Kidney (tissue), 14 donors: ENCODE results near the gene INPP5J. TPM values are rescaled to one million over a fixed set of nuclear protein-coding genes. Genes with fewer than 3 reads are reported as not detected.
A peak's percentile ranks its signal among the peaks of the same experiment; 100 is the strongest.

ENCODE experiments used
- DNase-seq, 5 donors: peaks; one replicate each; pipeline ENCODE4 v3.0.0-alpha.2; 2013 to 2020
- FAIRE-seq: peaks from 2 replicates; lab custom pipeline; 2012; peaks lifted over from hg19 to GRCh38; lab: Jason Lieb, UNC
- H3K27ac ChIP-seq, 2 donors: one replicate each; pipeline ENCODE4 v1.7.0; 2013; ENCODE audit warnings: low read depth in 2 of 2, low read length in 2 of 2, inconsistent platforms in 1 of 2
- H3K27me3 ChIP-seq: one replicate; pipeline ENCODE4 v1.7.1; 2013; ENCODE audit warnings: low read length, inconsistent platforms; ENCODE audit not compliant: control insufficient read depth, insufficient read depth
- H3K36me3 ChIP-seq, 3 donors: one replicate each; pipeline versions ENCODE4 v1.7.0 to v1.7.1; 2013; ENCODE audit warnings: low read length in 3 of 3, control low read depth in 1 of 3, inconsistent platforms in 1 of 3; ENCODE audit not compliant: insufficient read depth in 3 of 3, control insufficient read depth in 2 of 3
- H3K4me1 ChIP-seq, 3 donors: one replicate each; pipeline versions ENCODE4 v1.7.0 to v1.7.1; 2013; ENCODE audit warnings: low read length in 3 of 3, inconsistent platforms in 1 of 3, low read depth in 1 of 3; ENCODE audit not compliant: control insufficient read depth in 2 of 3, insufficient read depth in 2 of 3
- H3K4me3 ChIP-seq, 3 donors: one replicate each; pipeline versions ENCODE4 v1.7.0 to v1.8.1; 2013; ENCODE audit warnings: low read length in 3 of 3, control low read depth in 1 of 3, inconsistent platforms in 1 of 3
- H3K9ac ChIP-seq, 3 donors: one replicate each; pipeline versions ENCODE4 v1.7.0 to v1.7.1; 2013; ENCODE audit warnings: low read length in 3 of 3, control low read depth in 1 of 3, inconsistent platforms in 1 of 3
- H3K9me3 ChIP-seq, 3 donors: one replicate each; pipeline versions ENCODE4 v1.7.0 to v1.7.1; 2013; ENCODE audit warnings: low read length in 3 of 3, control low read depth in 1 of 3, inconsistent platforms in 1 of 3; ENCODE audit not compliant: control insufficient read depth in 2 of 3, insufficient read depth in 1 of 3
- intact Hi-C: fragments of 100-400 bp; cut with DNase I; formaldehyde crosslinking; loops from one replicate; pipeline ENCODE4 v1.11.1; 2022
- polyA plus RNA-seq: library from polyadenylated mRNA; stranded (reverse); fragments of 350-450 nt; fragmentation: Illumina TruSeq; extraction: RNeasy Lipid Tissue Mini Kit (QIAGEN cat#74804); gene quantifications from one replicate; pipeline ENCODE4 v1.2.3, GENCODE V29; 2014; ENCODE audit warnings: low read depth, low replicate concordance; ENCODE audit not compliant: insufficient read depth
- total RNA-seq: library from RNA; stranded (reverse); fragmentation: NEBNext Ultra II Directional; extraction: Animal tissue kit (Norgen Biotek cat#: 25700); gene quantifications from one replicate; pipeline ENCODE4 v1.2.1, GENCODE V29; 2021
- TF ChIP-seq, protein P1 (sequence below): IDR thresholded peaks from 3 replicates; pipeline ENCODE4 v1.5.1; 2012; ENCODE audit warnings: mild to moderate bottlenecking, moderate library complexity, borderline replicate concordance; ENCODE audit not compliant: insufficient read depth; ENCODE audit errors: extremely low read depth
- donor health status: control.
- donor health status: control.
- donor health status: control.
- donor health status: control.
- donor health status: control.
- donor health status: DM: yes; HTN: yes; CAD: no.
- donor health status: Normal renal cell carcinoma (clear cell type).

Gene INPP5J
- total and polyA plus RNA-seq, 2 donors from 2014 or later: 6.2 to 44.7 TPM

DNA sequence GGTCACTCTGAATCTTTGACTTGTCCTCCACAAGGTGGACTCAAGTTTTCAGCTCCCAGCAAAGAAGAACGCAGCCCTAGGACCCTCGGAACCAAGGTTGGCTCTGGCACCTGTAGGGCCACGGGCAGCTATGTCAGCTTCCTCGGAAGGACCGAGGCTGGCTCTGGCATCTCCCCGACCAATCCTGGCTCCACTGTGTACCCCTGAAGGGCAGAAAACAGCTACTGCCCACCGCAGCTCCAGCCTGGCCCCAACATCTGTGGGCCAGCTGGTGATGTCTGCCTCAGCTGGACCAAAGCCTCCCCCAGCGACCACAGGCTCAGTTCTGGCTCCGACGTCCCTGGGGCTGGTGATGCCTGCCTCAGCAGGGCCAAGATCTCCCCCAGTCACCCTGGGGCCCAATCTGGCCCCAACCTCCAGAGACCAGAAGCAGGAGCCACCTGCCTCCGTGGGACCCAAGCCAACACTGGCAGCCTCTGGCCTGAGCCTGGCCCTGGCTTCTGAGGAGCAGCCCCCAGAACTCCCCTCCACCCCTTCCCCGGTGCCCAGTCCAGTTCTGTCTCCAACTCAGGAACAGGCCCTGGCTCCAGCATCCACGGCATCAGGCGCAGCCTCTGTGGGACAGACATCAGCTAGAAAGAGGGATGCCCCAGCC is 2.2 kb downstream of the INPP5J start:
- intact Hi-C loops: no loop called here
- Histone ChIP-seq H3K36me3 (peaks cover 0 to 2% (median 0%) of the 10 kb centered on the region in 3 donors), H3K9me3 (no peaks in the 10 kb centered on the region), H3K27me3 (no peaks in the 10 kb centered on the region), H3K9ac (peak overlapping the region in 2 of 3 donors; percentile 31 to 98), H3K27ac (peak overlapping the region in 1 of 2 donors; percentile 40), H3K4me1 (peaks cover 0 to 15% (median 0%) of the 10 kb centered on the region in 3 donors), H3K4me3 (peak overlapping the region in 2 of 3 donors; percentile 41 to 80)
- no peak for FAIRE-seq
- TF ChIP-seq, protein P1, sequence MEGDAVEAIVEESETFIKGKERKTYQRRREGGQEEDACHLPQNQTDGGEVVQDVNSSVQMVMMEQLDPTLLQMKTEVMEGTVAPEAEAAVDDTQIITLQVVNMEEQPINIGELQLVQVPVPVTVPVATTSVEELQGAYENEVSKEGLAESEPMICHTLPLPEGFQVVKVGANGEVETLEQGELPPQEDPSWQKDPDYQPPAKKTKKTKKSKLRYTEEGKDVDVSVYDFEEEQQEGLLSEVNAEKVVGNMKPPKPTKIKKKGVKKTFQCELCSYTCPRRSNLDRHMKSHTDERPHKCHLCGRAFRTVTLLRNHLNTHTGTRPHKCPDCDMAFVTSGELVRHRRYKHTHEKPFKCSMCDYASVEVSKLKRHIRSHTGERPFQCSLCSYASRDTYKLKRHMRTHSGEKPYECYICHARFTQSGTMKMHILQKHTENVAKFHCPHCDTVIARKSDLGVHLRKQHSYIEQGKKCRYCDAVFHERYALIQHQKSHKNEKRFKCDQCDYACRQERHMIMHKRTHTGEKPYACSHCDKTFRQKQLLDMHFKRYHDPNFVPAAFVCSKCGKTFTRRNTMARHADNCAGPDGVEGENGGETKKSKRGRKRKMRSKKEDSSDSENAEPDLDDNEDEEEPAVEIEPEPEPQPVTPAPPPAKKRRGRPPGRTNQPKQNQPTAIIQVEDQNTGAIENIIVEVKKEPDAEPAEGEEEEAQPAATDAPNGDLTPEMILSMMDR: no peak
- no peak for DNase-seq

DNA sequence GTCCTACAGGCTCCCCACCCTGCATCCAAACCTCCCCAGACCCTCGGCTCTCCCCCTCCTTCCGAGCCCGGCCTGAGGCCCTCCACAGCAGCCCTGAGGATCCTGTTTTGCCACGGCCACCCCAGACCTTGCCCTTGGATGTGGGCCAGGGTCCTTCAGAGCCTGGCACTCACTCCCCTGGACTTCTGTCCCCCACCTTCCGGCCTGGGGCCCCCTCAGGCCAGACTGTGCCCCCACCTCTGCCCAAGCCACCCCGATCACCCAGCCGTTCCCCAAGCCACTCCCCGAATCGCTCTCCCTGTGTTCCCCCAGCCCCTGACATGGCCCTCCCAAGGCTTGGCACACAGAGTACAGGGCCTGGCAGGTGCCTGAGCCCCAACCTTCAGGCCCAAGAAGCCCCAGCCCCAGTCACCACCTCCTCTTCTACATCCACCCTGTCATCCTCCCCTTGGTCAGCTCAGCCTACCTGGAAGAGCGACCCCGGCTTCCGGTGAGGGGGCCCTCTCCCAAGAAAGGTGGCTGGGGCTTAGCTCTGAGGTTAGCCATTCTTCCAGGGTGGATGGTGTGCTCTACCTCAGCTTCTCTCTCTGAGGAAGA is 2.9 kb downstream of the INPP5J start:
- Histone ChIP-seq H3K27me3 (no peaks in the 10 kb centered on the region), H3K9me3 (no peaks in the 10 kb centered on the region), H3K36me3 (peaks cover 0 to 2% (median 0%) of the 10 kb centered on the region in 3 donors), H3K27ac (peak overlapping the region in 1 of 2 donors; percentile 81), H3K4me3 (no peak overlapping the region), H3K4me1 (peaks cover 0 to 15% (median 0%) of the 10 kb centered on the region in 3 donors), H3K9ac (peak overlapping the region in 2 of 3 donors; percentile 32 to 46)
- no peak for FAIRE-seq
- TF ChIP-seq, protein P1: no peak
- intact Hi-C loops: no loop called here
- DNase-seq: no peak

- Histone ChIP-seq H3K9me3 (no peaks in the 10 kb centered on the region), H3K36me3 (peaks cover 0 to 2% (median 0%) of the 10 kb centered on the region in 3 donors), H3K4me1 (peaks cover 0 to 15% (median 0%) of the 10 kb centered on the region in 3 donors), H3K27me3 (no peaks in the 10 kb centered on the region), H3K27ac (peak overlapping the region; percentile 43 to 81), H3K9ac (peak overlapping the region in 1 of 3 donors; percentile 46), H3K4me3 (no peak overlapping the region)
- DNase-seq: no peak
- intact Hi-C loops: no loop called here
- TF ChIP-seq, protein P1: no peak
- no peak for FAIRE-seq
These were observed 3.5 kb downstream of the INPP5J start for GRCh38 chr22:31126128-31126868.
